AG09319 (cell line): ENCODE data around the gene PCSK6.

ENCODE experiments used
- DNase-seq: peaks from one replicate; pipeline ENCODE4 v3.0.0-alpha.2; 2010; ENCODE audit warnings: low read depth; ENCODE audit errors: extremely low read depth
- TF ChIP-seq, protein P1 (sequence below): IDR thresholded peaks from 2 replicates; pipeline ENCODE4 v1.5.1; 2011; ENCODE audit warnings: low read depth, mild to moderate bottlenecking, inconsistent platforms, low read length, moderate library complexity

PCSK6 gene

DNA sequence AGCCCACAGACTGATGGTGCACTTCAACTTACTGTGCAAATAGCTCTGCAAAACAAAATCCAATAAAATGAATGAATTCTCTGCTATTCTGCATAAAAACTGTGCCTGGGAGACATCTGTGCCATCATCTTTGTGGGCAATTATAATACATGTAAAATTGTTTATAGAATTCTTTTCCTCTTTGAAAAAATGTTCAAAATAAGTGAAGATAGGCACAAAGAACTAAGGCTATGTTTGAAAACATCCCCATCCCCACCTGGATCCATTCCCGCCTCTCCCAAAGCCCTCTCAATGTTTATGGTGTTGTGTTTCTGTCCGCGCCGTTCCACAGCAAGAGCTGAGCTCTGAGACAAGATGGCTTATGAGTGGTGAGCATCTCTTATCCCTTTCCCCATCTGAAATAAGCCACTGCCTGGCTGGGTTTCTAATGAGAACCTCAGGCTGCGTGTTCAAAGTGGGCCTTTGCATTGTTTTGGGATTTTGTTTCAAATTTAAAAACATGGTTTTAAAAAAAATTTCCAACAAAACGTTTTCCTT, 172.1 kb downstream of the PCSK6 start:
- TF ChIP-seq, protein P1, sequence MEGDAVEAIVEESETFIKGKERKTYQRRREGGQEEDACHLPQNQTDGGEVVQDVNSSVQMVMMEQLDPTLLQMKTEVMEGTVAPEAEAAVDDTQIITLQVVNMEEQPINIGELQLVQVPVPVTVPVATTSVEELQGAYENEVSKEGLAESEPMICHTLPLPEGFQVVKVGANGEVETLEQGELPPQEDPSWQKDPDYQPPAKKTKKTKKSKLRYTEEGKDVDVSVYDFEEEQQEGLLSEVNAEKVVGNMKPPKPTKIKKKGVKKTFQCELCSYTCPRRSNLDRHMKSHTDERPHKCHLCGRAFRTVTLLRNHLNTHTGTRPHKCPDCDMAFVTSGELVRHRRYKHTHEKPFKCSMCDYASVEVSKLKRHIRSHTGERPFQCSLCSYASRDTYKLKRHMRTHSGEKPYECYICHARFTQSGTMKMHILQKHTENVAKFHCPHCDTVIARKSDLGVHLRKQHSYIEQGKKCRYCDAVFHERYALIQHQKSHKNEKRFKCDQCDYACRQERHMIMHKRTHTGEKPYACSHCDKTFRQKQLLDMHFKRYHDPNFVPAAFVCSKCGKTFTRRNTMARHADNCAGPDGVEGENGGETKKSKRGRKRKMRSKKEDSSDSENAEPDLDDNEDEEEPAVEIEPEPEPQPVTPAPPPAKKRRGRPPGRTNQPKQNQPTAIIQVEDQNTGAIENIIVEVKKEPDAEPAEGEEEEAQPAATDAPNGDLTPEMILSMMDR = no peak

GRCh38 chr15:101316529-101316928, 173.0 kb downstream of the PCSK6 start:
- TF ChIP-seq, protein P1 = no peak
- no peak for DNase-seq

More for the DNA sequence above, 172.1 kb downstream of the PCSK6 start:
- DNase-seq = no peak

GRCh38 chr15:101315736-101316135, 173.8 kb downstream of the PCSK6 start:
- no peak for DNase-seq
- TF ChIP-seq, protein P1 = no peak

DNA sequence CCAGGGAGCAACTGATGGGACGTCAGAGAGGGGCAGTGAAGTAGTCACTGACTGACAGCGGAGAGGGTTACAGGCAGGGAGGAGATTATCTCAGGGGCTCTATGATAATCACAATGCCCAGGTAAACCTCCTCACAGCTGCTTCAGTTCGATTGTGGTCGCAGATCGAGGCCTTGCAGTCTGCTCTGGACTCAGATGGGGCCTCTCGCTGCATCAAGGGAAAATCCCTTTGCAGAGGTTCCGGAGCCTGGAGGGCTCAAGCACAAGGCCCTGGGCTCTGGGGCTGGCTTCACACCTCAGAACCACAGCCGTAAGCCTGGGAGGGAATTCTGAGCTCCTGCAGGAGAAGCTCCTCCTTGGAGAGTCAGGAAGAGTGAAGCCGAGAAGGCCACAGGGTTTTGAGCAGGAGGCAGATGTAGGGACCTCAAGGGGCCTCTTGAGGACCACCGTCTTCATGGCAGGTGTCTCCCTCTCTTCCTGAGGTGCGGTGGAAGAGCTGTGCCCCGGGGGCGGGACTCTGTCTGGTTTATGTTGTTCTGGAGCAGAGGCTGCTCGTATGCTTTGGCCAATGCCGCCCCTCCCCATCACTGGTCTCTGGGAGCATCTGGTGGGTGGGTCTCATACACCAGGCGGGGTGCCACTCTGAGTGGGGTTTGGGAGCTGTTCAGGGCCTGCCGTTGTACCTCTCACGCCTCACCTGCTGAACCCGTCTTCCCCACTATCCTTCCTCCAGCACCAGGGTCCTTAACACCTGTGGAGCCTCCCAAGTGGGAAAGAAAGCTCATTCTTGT, 175.0 kb downstream of the PCSK6 start:
- DNase-seq = no peak
- TF ChIP-seq, protein P1 = no peak

DNA sequence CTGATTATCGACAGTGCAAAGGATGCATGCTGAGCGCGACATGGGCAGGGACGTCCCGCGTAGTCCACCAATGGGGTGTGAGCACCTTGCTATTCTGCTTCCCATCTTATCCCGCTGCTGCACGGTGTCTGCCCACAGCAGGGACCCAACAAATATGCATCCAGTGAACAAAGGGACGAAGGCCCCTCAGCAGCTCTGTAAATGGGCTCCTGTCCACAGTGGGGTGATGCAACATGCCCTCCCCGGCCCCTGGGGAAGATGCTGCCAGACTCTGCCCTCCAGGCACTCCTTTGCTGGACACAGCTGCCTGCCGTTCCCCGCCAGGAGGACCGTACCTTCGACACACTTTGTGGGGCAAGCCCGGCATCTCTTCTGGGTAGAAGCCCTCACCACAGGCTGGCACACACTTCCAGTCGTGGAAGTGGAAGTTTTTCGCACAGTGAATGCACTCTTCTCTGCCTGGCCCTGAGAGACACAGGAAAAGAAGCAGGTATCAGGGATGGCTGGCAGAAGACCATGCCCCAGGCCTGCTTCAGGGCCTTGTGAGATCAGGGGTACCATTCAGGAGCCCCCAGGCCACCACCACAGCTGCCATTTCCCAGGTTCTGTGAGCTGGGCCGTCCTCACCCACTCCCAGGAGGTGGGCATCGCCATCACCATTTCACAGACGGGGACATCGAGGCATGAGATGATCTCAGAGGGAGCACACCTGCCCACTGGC, 176.3 kb downstream of the PCSK6 start:
- DNase-seq = no peak
- TF ChIP-seq, protein P1 = no peak

DNA sequence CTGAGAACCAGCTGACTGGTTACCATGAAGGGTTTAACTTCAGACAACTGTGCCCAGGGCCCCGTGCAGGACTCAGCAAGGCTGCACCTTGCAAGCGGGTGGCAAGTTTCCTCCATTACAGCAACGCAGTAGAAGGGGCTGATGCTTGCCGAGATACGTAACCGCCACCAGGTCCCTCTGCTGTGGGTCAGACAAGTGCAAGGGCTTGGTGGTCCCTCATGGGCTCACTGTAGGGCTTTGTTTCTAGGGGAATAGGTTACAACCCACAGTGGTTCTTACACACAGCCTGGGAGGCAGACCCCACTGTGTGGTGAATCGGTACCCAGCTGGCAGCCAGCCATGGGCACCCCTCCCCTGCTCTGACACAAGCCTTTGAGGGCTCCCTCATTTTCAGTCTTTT, 179.0 kb downstream of the PCSK6 start:
- TF ChIP-seq, protein P1 = no peak
- no peak for DNase-seq

- DNase-seq = no peak
- TF ChIP-seq, protein P1 = no peak
Measured at GRCh38 chr15:101310161-101310480, 179.4 kb downstream of the PCSK6 start.
